NOMO-1 (cell line): ENCODE measurements around the gene MCTP1.
A peak's percentile ranks its signal among the peaks of the same experiment; 100 is the strongest.
"Not testable (repeated sequence)": the region's sequence is repeated elsewhere in the genome, so short reads cannot be mapped to it uniquely, and the experiment has no call there.

Experiments
- DNase-seq, 2 experiments: peaks; one replicate each; lab custom pipeline; 2025; ENCODE audit not compliant: unreplicated experiment in 2 of 2; lab: John Stamatoyannopoulos, UW

Gene MCTP1

DNA sequence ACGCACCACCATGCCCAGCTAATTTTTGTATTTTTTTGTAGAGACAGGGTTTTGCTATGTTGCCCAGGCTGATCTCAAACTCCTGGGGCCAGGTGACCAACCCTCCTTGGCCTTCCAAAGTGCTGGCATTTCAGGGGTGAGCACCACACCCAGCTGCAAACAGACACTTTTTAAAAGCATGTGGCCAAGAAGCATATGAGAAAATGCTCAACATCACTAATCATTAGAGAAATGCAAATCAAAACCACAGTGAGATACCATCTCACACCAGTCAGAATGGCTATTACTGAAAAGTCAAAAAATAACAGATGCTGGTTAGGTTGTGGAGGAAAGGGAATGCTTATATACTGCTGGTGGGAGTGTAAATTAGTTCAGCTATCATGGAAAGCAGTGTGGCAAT lies 439.2 kb downstream of the MCTP1 start:
- DNase-seq = not testable (repeated sequence)

GRCh38 chr5:94841598-94842322 lies 443.1 kb downstream of the MCTP1 start:
- DNase-seq = no peak

DNA sequence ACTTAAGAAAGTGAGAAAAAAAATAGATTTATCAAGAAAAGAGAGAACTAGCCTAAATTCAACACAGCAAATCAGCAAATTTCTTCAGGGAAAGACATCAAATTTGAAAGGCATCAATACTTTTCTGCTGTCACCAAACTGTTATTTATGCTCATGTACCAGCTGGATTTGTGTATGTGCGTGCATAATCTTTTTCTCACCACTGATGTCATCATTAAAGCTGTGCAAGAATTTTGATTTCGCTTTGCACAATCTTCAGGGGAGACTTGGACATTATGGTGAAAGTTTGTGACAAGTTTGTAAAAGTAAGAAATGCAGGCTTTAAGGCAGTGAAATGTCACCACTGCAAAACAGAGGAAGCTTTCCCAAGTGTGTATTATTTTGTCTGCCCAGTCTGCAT lies 451.0 kb downstream of the MCTP1 start:
- DNase-seq = no peak

GRCh38 chr5:94832685-94833084 lies 452.2 kb downstream of the MCTP1 start:
- no peak for DNase-seq

DNA sequence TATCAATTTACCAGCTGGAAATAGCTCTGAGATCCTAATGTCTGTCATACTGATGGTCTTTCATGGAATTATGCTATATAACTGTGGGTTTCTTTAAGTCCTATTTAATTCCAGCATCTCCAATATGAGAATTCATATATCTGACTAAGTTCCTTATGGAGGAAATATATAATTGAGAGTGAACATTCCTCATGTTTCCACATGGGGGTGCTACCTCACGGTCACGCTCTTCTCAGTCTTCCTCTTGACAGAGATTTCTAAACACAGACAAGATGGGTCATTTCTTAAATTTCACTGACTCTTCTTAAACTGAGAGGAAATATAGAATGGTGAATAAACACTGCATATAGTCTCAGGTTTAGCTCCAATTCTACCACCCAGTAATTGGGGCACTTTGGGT lies 454.4 kb downstream of the MCTP1 start:
- DNase-seq = peak in 1 of 2 experiments; percentile 4

DNA sequence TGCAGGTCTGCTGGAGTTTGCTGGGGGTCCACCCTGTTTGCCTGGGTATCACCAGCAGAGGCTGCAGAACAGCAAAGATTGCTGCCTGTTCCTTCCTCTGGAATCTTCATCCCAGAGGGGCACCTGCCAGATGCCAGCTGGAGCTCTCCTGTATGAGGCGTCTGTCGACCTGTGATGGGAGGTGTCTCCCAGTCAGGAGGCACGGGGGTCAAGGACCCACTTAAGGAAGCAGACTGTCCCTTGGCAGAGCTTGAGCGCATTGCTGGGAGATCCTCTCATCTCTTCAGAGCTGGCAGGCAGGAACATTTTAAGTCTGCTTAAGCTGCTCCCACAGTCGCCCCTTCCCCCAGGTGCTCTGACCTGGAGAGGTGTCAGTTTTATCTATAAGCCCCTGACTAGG lies 456.7 kb downstream of the MCTP1 start:
- not testable (repeated sequence) for DNase-seq

DNA sequence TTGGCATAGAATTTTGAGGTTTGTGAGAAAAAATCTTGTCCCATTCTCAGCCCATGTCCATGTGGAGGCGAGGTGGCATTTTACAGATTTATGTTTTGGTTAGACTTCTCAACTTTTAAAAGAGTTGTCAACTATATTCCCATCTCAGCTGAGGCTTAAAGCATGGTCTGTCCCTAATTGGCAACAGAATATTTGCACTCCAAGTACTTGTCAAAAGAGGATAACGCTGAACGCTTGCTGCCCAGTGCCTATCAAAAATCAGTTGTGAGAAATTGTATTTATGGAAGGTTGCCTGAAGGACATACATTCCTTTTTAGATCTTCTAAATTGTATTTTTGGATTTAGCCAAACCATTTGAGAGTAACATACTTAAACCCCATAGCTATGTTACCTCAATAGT lies 464.4 kb downstream of the MCTP1 start:
- no peak for DNase-seq

GRCh38 chr5:94818904-94819303 lies 466.0 kb downstream of the MCTP1 start:
- no peak for DNase-seq

DNA sequence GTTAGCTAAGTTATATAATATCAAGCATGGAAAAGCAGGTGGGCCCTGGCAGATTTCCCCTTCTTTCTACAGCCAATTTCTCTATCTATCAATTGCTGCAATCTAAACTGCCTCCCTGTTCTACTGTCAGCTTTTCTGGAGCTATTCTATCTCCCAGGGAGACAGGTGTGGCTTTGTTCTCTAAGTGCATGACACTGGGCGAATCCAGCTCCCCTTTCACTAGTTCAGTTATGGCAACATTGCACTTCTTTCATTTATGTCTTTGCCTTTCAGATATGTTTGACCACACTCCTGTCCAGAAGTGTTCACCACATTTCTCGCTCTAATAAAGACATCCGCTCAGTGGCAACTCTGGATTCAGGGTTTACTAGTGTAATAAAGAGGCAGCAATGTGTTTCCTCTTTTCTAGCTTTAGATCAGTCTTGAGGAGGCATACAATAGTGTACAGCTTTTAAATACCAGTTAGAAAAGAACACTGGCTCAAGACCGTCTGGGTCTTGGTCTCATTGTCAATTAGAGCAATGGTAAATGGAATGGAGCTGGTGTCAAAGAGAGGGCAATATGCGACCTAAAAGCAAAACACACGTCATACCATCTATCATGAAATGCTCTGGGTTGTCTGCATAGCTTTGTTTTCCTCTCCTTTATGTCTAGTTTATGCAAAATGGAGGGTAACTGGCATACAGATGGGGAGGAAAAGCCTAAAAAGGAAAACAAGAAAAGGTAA lies 469.4 kb downstream of the MCTP1 start:
- no peak for DNase-seq

DNA sequence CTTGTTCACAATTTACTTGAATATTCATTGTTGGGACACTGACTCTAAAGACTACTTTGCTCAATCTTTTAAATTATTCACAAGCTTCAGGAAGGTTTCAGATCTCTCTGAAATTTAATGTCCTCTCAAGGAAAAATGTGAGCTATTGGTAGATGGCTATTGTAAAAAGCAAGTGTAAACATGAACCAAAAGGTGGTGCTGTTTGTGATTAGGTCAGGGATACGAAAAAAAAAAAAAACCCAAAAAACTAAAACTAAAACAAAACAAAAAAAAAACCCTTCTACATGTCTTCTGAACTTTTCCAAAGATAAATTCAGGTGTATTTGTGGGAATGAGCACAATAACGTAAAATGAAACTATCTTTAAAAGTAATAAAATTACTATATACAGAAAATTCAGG lies 472.7 kb downstream of the MCTP1 start:
- no peak for DNase-seq

- DNase-seq = no peak
Measured at GRCh38 chr5:94811331-94811730, 473.6 kb downstream of the MCTP1 start.

DNA sequence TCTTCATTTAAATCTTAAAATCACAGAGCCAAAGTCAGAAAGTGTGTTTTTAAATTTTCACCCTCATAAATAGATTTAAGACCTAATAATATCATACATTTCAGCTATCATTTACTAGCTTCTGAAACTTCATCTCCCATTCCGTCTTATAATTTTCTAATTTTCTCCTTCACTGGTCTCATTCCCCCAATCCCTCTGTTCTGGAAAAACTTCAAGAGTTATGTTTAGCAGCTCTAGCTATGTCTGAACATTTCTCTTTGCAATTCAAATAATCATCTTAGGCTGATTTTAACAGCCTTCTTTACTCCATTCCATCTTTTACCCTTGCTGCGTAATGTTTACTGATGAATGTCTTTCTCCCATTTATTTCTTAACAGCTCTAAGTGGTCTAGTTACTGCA lies 474.0 kb downstream of the MCTP1 start:
- no peak for DNase-seq

DNA sequence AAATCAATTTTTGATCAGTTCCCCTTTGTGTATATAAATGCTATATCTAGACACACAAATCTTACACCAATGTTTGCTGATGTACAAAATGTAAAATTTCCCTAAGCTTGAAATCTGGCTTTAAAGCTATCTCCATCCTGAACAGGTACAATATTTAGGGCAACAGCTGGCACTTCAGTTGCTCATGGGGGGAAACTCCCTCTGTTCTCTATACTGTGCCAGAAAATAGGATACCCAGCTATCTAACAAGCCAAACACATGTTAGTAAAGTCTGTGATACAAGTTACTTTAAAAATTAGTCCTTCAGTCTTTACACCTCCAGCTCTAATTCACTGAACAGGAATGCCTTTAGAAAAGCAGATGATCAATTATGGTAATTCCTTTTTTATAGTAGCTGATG lies 474.6 kb downstream of the MCTP1 start:
- no peak for DNase-seq

- DNase-seq = no peak
Measured at GRCh38 chr5:94808497-94808896, 476.4 kb downstream of the MCTP1 start.

DNA sequence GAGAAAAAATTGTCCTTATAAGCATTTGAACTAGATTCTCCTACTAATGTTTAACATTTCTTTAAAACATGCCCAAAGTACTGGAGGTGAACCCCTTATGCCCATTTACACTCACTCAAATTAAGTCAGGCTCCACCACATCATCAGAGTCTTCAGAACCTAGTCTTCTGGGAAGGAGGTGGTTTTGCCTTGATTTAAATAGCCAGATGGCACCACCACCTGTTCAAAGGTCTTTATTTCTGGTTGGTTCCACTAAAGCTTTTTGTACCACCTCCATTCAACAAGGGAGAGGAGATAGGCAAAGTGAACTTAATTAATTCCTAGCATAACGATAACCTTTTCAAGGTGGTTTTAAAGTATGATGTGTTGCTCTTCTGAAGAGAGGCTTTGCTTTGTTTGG lies 476.9 kb downstream of the MCTP1 start:
- DNase-seq = no peak

GRCh38 chr5:94802450-94802849 lies 482.4 kb downstream of the MCTP1 start:
- DNase-seq = no peak

DNA sequence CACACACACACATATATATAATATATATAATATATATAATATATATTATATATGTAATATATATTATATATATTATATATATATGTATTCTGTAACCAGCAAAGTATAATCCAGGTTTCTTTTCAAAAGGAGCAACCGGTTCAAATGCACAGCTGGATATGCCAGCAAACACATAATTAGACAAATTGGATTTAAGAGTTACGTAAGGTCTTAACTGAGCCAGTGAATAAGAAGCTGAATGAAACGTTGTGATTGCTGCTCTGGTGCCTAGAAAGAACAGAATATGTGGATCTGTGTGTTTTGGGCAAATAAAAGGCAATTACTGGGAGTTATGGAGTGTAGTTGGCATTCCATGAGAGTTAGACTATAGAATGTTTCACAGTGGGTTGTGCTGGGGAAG lies 488.3 kb downstream of the MCTP1 start:
- DNase-seq = no peak

- peak in 1 of 2 experiments; percentile 65 for DNase-seq
Measured at GRCh38 chr5:94793816-94794198, 491.1 kb downstream of the MCTP1 start.

DNA sequence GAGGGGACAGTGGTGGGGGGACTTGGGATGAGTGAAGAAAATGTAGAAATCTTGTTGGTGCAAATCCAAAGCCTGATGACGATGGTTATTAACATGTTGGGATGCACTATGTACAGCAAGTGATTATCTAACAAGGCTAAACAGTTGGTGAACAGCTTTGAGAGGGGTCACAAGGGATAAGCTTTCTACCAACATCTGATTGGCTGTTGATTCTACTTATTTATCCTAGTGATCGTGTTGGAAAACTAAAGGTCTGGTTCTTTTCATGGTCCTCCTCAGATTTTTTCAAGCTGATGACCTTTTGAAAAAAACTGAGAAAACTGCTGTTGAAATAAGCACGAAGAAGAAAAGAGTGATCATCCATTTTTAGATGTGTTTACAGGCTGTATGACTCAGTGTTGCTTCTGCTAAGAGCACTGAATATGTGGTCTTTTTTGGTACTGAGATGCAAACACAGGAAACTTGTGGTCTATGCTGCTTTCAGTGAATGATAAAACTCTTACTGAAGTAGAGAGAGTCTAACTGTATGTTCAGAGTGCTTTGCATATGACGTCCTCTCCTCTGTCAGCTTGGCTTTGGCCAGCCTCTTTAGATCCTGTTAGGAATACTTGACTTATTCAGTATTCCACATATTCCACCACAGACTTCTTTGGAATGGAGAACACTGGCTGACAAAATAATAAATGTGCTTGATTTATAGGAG lies 491.6 kb downstream of the MCTP1 start:
- DNase-seq = peak in 1 of 2 experiments; percentile 72

GRCh38 chr5:94791829-94792228 lies 493.1 kb downstream of the MCTP1 start:
- no peak for DNase-seq

GRCh38 chr5:94788527-94788926 lies 496.4 kb downstream of the MCTP1 start:
- no peak for DNase-seq
